Measurements from ENCODE around the gene SPDYE5.
"Not testable (repeated sequence)": the region's sequence is repeated elsewhere in the genome, so short reads cannot be mapped to it uniquely, and the experiment has no call there.

- TF ChIP-seq, protein P1, sequence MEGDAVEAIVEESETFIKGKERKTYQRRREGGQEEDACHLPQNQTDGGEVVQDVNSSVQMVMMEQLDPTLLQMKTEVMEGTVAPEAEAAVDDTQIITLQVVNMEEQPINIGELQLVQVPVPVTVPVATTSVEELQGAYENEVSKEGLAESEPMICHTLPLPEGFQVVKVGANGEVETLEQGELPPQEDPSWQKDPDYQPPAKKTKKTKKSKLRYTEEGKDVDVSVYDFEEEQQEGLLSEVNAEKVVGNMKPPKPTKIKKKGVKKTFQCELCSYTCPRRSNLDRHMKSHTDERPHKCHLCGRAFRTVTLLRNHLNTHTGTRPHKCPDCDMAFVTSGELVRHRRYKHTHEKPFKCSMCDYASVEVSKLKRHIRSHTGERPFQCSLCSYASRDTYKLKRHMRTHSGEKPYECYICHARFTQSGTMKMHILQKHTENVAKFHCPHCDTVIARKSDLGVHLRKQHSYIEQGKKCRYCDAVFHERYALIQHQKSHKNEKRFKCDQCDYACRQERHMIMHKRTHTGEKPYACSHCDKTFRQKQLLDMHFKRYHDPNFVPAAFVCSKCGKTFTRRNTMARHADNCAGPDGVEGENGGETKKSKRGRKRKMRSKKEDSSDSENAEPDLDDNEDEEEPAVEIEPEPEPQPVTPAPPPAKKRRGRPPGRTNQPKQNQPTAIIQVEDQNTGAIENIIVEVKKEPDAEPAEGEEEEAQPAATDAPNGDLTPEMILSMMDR (IDR thresholded peaks at IDR 0.05; ENCODE audit: insufficient read depth, low read length), result not testable (repeated sequence)
- not testable (repeated sequence) for TF ChIP-seq GABPA (IDR thresholded peaks at IDR 0.05; ENCODE audit: low read depth); POLR2AphosphoS5 (IDR thresholded peaks at IDR 0.05; ENCODE audit: low read depth); REST (IDR thresholded peaks at IDR 0.05; ENCODE audit: insufficient replicate concordance, low read depth)
Measured at GRCh38 chr7:75509033-75509432, 16.9 kb downstream of the SPDYE5 start.

Measured in HL-60 (cell line).